SK-N-SH treated with all-trans-retinoic acid at 6 μM for 48 hours (cell line): ENCODE results near the gene ITPA.

Source experiments
- ATAC-seq: fragments of 200-7000 bp; cut with Tn5 transposase; 3 replicates; pipeline ENCODE4 v1.9.1; 2020; ENCODE audit warnings: mild to moderate bottlenecking, moderate library complexity
- ARNTL ChIP-seq: fragments of 450-650 bp; formaldehyde crosslinking; IDR thresholded peaks from 2 replicates; pipeline ENCODE4 v1.5.0; 2020; ENCODE audit warnings: low read depth, mild to moderate bottlenecking, moderate library complexity, borderline replicate concordance
- ESRRG ChIP-seq: fragments of 250-450 bp; sonication (Bioruptor Pico); IDR thresholded peaks from 2 replicates; pipeline ENCODE4 v1.6.1; 2021; ENCODE audit warnings: mild to moderate bottlenecking
- ISL1 ChIP-seq: fragments of 250-450 bp; sonication (Bioruptor Pico); IDR thresholded peaks from 2 replicates; pipeline ENCODE4 v2.1.2; 2022; ENCODE audit warnings: mild to moderate bottlenecking, moderate library complexity
- PATZ1 ChIP-seq: fragments of 250-450 bp; sonication (Bioruptor Pico); IDR thresholded peaks from 2 replicates; pipeline ENCODE4 v1.8.0; 2020; ENCODE audit warnings: mild to moderate bottlenecking, moderate library complexity, borderline replicate concordance
- POU6F1 ChIP-seq: fragments of 250-450 bp; sonication (Bioruptor Pico); IDR thresholded peaks from 2 replicates; pipeline ENCODE4 v1.8.0; 2021; ENCODE audit warnings: low read depth, mild to moderate bottlenecking, moderate library complexity, borderline replicate concordance
- SNAI2 ChIP-seq: fragments of 250-450 bp; sonication (Bioruptor Pico); IDR thresholded peaks from 2 replicates; pipeline ENCODE4 v1.5.0; 2020; ENCODE audit warnings: mild to moderate bottlenecking, moderate library complexity
- TOX ChIP-seq: fragments of 250-450 bp; sonication (Bioruptor Pico); IDR thresholded peaks from 2 replicates; pipeline ENCODE4 v1.8.0; 2021; ENCODE audit warnings: mild to moderate bottlenecking, moderate library complexity, borderline replicate concordance
- ZC3H10 ChIP-seq: fragments of 250-450 bp; sonication (Bioruptor Pico); IDR thresholded peaks from 2 replicates; pipeline ENCODE4 v1.5.1; 2021; ENCODE audit warnings: mild to moderate bottlenecking, moderate library complexity
- ZFP3 ChIP-seq: fragments of 250-450 bp; sonication (Bioruptor Pico); IDR thresholded peaks from 2 replicates; pipeline ENCODE4 v1.5.0; 2020; ENCODE audit warnings: mild to moderate bottlenecking, moderate library complexity
- ZFP30 ChIP-seq: fragments of 450-650 bp; formaldehyde crosslinking; IDR thresholded peaks from 2 replicates; pipeline ENCODE4 v1.5.0; 2022; ENCODE audit warnings: mild to moderate bottlenecking, moderate library complexity
- ZNF565 ChIP-seq: fragments of 450-650 bp; formaldehyde crosslinking; conservative IDR thresholded peaks from 2 replicates; pipeline ENCODE4 v1.5.0; 2020; ENCODE audit warnings: low read depth, mild to moderate bottlenecking, moderate library complexity
- ZNF8 ChIP-seq: fragments of 450-650 bp; formaldehyde crosslinking; IDR thresholded peaks from 2 replicates; pipeline ENCODE4 v1.5.0; 2020; ENCODE audit warnings: mild to moderate bottlenecking, moderate library complexity
- TF ChIP-seq, protein P1 (sequence below): fragments of 250-450 bp; sonication (Bioruptor Pico); IDR thresholded peaks from 2 replicates; pipeline ENCODE4 v1.5.1; 2020; ENCODE audit warnings: low read depth, mild to moderate bottlenecking, moderate library complexity
- TF ChIP-seq, protein P2 (sequence below): fragments of 250-450 bp; sonication (Bioruptor Pico); IDR thresholded peaks from 2 replicates; pipeline ENCODE4 v1.5.1; 2021; ENCODE audit warnings: mild to moderate bottlenecking, moderate library complexity

Gene ITPA

DNA sequence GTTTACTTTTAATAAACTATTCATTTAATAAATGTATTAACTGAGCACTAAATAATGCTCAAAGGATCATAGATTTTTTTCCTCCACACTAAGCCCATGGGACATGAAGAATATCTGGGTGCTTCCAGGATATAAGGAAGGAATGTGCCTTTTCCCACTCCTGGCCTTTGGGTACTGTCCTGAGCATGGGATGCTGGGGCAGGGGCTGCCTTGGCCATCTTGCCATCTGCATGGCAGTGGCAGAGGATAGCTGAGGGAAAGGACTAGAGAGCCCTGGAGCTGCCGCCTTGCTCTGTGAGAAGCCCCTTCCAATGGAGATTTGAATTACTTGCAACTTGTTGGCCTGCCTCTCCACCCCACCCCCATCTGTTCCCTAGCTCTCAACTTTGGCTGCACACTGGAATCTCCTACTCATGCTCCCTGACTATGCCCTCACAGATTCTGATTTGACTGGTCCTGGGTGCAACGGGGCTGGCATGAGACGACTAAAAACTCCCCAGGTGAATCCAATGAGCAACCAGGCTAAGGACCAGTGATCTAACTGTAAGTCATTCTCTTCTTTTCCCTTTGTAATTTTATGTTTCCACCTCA lies 20.4 kb upstream of the ITPA start (continued):
- no peak for TF ChIP-seq POU6F1 (CRISPR knock-in tag)

DNA sequence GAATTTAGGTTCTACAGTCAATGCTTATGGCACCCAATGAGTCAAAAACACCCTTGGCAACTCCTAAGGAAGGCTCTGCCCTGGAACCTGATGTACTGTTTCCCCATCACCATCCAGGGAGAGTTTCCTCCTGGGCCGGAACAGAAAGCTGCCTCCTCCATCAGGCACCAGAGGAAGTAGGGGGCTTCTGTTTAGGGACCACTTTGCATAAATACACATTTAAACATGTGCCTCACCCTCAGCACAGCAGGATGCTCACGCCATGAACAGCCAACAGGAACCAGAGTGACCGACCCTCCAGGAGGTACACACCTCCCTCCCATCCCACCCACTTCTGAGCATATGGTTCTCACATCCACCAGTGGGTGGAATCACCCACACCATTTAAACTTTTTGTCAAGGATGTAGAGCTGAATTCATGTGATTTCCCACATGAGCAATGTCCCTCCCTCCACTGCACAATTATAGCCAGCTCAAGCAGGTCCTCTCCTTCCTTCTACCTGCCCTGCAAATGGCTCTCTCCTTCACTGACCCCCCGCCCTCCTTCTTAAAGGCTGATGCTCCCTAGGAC lies 19.7 kb upstream of the ITPA start:
- TF ChIP-seq ZC3H10 (CRISPR knock-in tag) (no peak), ZNF565 (CRISPR knock-in tag) (no peak), PATZ1 (CRISPR knock-in tag) (no peak), POU6F1 (CRISPR knock-in tag) (no peak), ARNTL (CRISPR knock-in tag) (no peak)
- TF ChIP-seq, protein P1, sequence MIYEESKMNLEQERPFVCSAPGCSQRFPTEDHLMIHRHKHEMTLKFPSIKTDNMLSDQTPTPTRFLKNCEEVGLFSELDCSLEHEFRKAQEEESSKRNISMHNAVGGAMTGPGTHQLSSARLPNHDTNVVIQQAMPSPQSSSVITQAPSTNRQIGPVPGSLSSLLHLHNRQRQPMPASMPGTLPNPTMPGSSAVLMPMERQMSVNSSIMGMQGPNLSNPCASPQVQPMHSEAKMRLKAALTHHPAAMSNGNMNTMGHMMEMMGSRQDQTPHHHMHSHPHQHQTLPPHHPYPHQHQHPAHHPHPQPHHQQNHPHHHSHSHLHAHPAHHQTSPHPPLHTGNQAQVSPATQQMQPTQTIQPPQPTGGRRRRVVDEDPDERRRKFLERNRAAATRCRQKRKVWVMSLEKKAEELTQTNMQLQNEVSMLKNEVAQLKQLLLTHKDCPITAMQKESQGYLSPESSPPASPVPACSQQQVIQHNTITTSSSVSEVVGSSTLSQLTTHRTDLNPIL (CRISPR knock-in tag) = no peak
- TF ChIP-seq, protein P2, sequence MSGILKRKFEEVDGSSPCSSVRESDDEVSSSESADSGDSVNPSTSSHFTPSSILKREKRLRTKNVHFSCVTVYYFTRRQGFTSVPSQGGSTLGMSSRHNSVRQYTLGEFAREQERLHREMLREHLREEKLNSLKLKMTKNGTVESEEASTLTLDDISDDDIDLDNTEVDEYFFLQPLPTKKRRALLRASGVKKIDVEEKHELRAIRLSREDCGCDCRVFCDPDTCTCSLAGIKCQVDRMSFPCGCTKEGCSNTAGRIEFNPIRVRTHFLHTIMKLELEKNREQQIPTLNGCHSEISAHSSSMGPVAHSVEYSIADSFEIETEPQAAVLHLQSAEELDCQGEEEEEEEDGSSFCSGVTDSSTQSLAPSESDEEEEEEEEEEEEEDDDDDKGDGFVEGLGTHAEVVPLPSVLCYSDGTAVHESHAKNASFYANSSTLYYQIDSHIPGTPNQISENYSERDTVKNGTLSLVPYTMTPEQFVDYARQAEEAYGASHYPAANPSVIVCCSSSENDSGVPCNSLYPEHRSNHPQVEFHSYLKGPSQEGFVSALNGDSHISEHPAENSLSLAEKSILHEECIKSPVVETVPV = no peak
- no peak for ATAC-seq

GRCh38 chr20:3190681-3191111 lies 18.6 kb upstream of the ITPA start:
- no peak for ATAC-seq
- TF ChIP-seq ESRRG = no peak
- TF ChIP-seq SNAI2 (CRISPR knock-in tag) = no peak
- TF ChIP-seq, protein P2 = no peak
- TF ChIP-seq PATZ1 (CRISPR knock-in tag) = no peak
- no peak for TF ChIP-seq ISL1 (CRISPR knock-in tag)
- no peak for TF ChIP-seq ZNF8 (CRISPR knock-in tag)

GRCh38 chr20:3192226-3193015 lies 16.9 kb upstream of the ITPA start:
- ATAC-seq = no peak
- TF ChIP-seq ZFP30 (CRISPR knock-in tag) = no peak
- no peak for TF ChIP-seq ZC3H10 (CRISPR knock-in tag)
- no peak for TF ChIP-seq TOX (CRISPR knock-in tag)
- no peak for TF ChIP-seq ZNF8 (CRISPR knock-in tag)
- TF ChIP-seq PATZ1 (CRISPR knock-in tag) = no peak
- no peak for TF ChIP-seq ARNTL (CRISPR knock-in tag)
- TF ChIP-seq ZFP3 (CRISPR knock-in tag) = no peak
- no peak for TF ChIP-seq POU6F1 (CRISPR knock-in tag)
